Activated T-helper 17 cell treated with anti-CD3 and anti-CD28 coated beads, Interleukin-2, amount 50 U/mL, for 72 hours (primary cell): ENCODE data around the gene DAGLA. TPM values are rescaled to one million over a fixed set of nuclear protein-coding genes. Genes with fewer than 3 reads are reported as not detected.
A peak's percentile ranks its signal among the peaks of the same experiment; 100 is the strongest.

ENCODE experiments used
- ATAC-seq: fragments of 150-1000 bp; cut with Tn5 transposase; replicated peaks from 2 replicates; pipeline ENCODE4 v1.10.0; 2021; ENCODE audit warnings: mild to moderate bottlenecking, moderate library complexity
- H3K27ac Mint-ChIP-seq: one replicate; pipeline ENCODE4 v1.8.0; 2022; ENCODE audit warnings: mixed read lengths
- H3K27me3 Mint-ChIP-seq: one replicate; pipeline ENCODE4 v1.8.0; 2022; ENCODE audit warnings: mixed read lengths
- H3K36me3 Mint-ChIP-seq: one replicate; pipeline ENCODE4 v1.8.0; 2022; ENCODE audit warnings: low read depth, mild to moderate bottlenecking, mixed read lengths
- H3K4me1 Mint-ChIP-seq: one replicate; pipeline ENCODE4 v1.8.0; 2022; ENCODE audit warnings: mixed read lengths
- H3K4me3 Mint-ChIP-seq: one replicate; pipeline ENCODE4 v1.8.0; 2022; ENCODE audit warnings: mild to moderate bottlenecking, mixed read lengths
- H3K9me3 Mint-ChIP-seq: one replicate; pipeline ENCODE4 v1.8.0; 2022; ENCODE audit warnings: mixed read lengths
- total RNA-seq, 2 donors: library from RNA; stranded (reverse); gene quantifications; one replicate each; pipeline ENCODE4 v1.2.3, GENCODE V29; 2022

Gene DAGLA
- total RNA-seq, 2 donors from 2014 or later, result 0.11 to 0.13 TPM

GRCh38 chr11:61753672-61754071 lies 73.5 kb downstream of the DAGLA start:
- peak overlapping the region; percentile 73 for H3K4me3 Mint-ChIP-seq
- peaks cover 11% of the 10 kb centered on the region for H3K4me1 Mint-ChIP-seq
- no peak for ATAC-seq
- H3K36me3 Mint-ChIP-seq, result no peaks in the 10 kb centered on the region
- no peaks in the 10 kb centered on the region for H3K9me3 Mint-ChIP-seq
- peak overlapping the region; percentile 42 for H3K27ac Mint-ChIP-seq
- H3K27me3 Mint-ChIP-seq, result peaks cover 12% of the 10 kb centered on the region

- ATAC-seq, result no peak
- peak overlapping the region; percentile 1 for H3K27ac Mint-ChIP-seq
- H3K4me1 Mint-ChIP-seq, result peaks cover 11% of the 10 kb centered on the region
- no peaks in the 10 kb centered on the region for H3K36me3 Mint-ChIP-seq
- H3K4me3 Mint-ChIP-seq, result no peak overlapping the region
- no peaks in the 10 kb centered on the region for H3K9me3 Mint-ChIP-seq
- peaks cover 7% of the 10 kb centered on the region for H3K27me3 Mint-ChIP-seq
Observed at GRCh38 chr11:61754534-61755482, 74.6 kb downstream of the DAGLA start.

GRCh38 chr11:61756147-61756451 lies 75.9 kb downstream of the DAGLA start:
- Mint-ChIP-seq H3K36me3 (no peaks in the 10 kb centered on the region), H3K27me3 (peaks cover 3% of the 10 kb centered on the region), H3K4me3 (peak overlapping the region; percentile 52), H3K27ac (peak overlapping the region; percentile 90), H3K9me3 (no peaks in the 10 kb centered on the region), H3K4me1 (peaks cover 11% of the 10 kb centered on the region)
- no peak for ATAC-seq

GRCh38 chr11:61756452-61757212 lies 76.4 kb downstream of the DAGLA start:
- H3K4me3 Mint-ChIP-seq, result peak overlapping the region; percentile 52
- ATAC-seq, result peak; percentile 85
- no peaks in the 10 kb centered on the region for H3K36me3 Mint-ChIP-seq
- peak overlapping the region; percentile 90 for H3K27ac Mint-ChIP-seq
- no peaks in the 10 kb centered on the region for H3K9me3 Mint-ChIP-seq
- H3K27me3 Mint-ChIP-seq, result no peaks in the 10 kb centered on the region
- H3K4me1 Mint-ChIP-seq, result peaks cover 11% of the 10 kb centered on the region

GRCh38 chr11:61757213-61757862 lies 77.1 kb downstream of the DAGLA start:
- Mint-ChIP-seq H3K9me3 (no peaks in the 10 kb centered on the region), H3K27ac (peak overlapping the region; percentile 90), H3K36me3 (no peaks in the 10 kb centered on the region), H3K4me1 (peaks cover 11% of the 10 kb centered on the region), H3K27me3 (no peaks in the 10 kb centered on the region), H3K4me3 (peak overlapping the region; percentile 52)
- no peak for ATAC-seq

- Mint-ChIP-seq H3K4me1 (peaks cover 5% of the 10 kb centered on the region), H3K4me3 (no peak overlapping the region), H3K27me3 (no peaks in the 10 kb centered on the region), H3K27ac (no peak overlapping the region), H3K36me3 (no peaks in the 10 kb centered on the region), H3K9me3 (no peaks in the 10 kb centered on the region)
- ATAC-seq, result no peak
Observed at GRCh38 chr11:61760946-61761345, 80.8 kb downstream of the DAGLA start.

- Mint-ChIP-seq H3K36me3 (no peaks in the 10 kb centered on the region), H3K4me1 (peaks cover under 1% of the 10 kb centered on the region), H3K27me3 (no peaks in the 10 kb centered on the region), H3K27ac (no peak overlapping the region), H3K9me3 (no peaks in the 10 kb centered on the region), H3K4me3 (no peak overlapping the region)
- ATAC-seq, result no peak
Observed at GRCh38 chr11:61761440-61762222, 81.4 kb downstream of the DAGLA start.

GRCh38 chr11:61762223-61762615 lies 82.0 kb downstream of the DAGLA start:
- Mint-ChIP-seq H3K9me3 (no peaks in the 10 kb centered on the region), H3K4me3 (no peak overlapping the region), H3K4me1 (no peaks in the 10 kb centered on the region), H3K27me3 (no peaks in the 10 kb centered on the region), H3K36me3 (no peaks in the 10 kb centered on the region), H3K27ac (no peak overlapping the region)
- ATAC-seq, result no peak

GRCh38 chr11:61762798-61763197 lies 82.6 kb downstream of the DAGLA start:
- H3K9me3 Mint-ChIP-seq, result no peaks in the 10 kb centered on the region
- H3K36me3 Mint-ChIP-seq, result no peaks in the 10 kb centered on the region
- H3K27me3 Mint-ChIP-seq, result no peaks in the 10 kb centered on the region
- H3K27ac Mint-ChIP-seq, result no peak overlapping the region
- ATAC-seq, result no peak
- no peak overlapping the region for H3K4me3 Mint-ChIP-seq
- no peaks in the 10 kb centered on the region for H3K4me1 Mint-ChIP-seq

GRCh38 chr11:61763930-61764605 lies 83.9 kb downstream of the DAGLA start:
- no peak for ATAC-seq
- Mint-ChIP-seq H3K9me3 (no peaks in the 10 kb centered on the region), H3K27me3 (no peaks in the 10 kb centered on the region), H3K4me1 (no peaks in the 10 kb centered on the region), H3K4me3 (no peak overlapping the region), H3K36me3 (no peaks in the 10 kb centered on the region), H3K27ac (no peak overlapping the region)

GRCh38 chr11:61764606-61765260 lies 84.5 kb downstream of the DAGLA start:
- no peak for ATAC-seq
- Mint-ChIP-seq H3K27me3 (no peaks in the 10 kb centered on the region), H3K27ac (no peak overlapping the region), H3K9me3 (no peaks in the 10 kb centered on the region), H3K36me3 (no peaks in the 10 kb centered on the region), H3K4me3 (no peak overlapping the region), H3K4me1 (no peaks in the 10 kb centered on the region)

GRCh38 chr11:61765550-61766253 lies 85.5 kb downstream of the DAGLA start:
- Mint-ChIP-seq H3K9me3 (no peaks in the 10 kb centered on the region), H3K4me3 (no peak overlapping the region), H3K36me3 (no peaks in the 10 kb centered on the region), H3K27ac (no peak overlapping the region), H3K4me1 (no peaks in the 10 kb centered on the region), H3K27me3 (no peaks in the 10 kb centered on the region)
- ATAC-seq, result no peak

GRCh38 chr11:61766353-61766841 lies 86.2 kb downstream of the DAGLA start:
- no peaks in the 10 kb centered on the region for H3K36me3 Mint-ChIP-seq
- ATAC-seq, result no peak
- no peaks in the 10 kb centered on the region for H3K27me3 Mint-ChIP-seq
- H3K4me3 Mint-ChIP-seq, result no peak overlapping the region
- H3K4me1 Mint-ChIP-seq, result no peaks in the 10 kb centered on the region
- no peaks in the 10 kb centered on the region for H3K9me3 Mint-ChIP-seq
- no peak overlapping the region for H3K27ac Mint-ChIP-seq
